ENCODE data around the gene TNS3. TPM values are rescaled to one million over a fixed set of nuclear protein-coding genes. Genes with fewer than 3 reads are reported as not detected.

TNS3 gene
- total RNA-seq, 1 donor from 2014 or later: 426 TPM

DNA sequence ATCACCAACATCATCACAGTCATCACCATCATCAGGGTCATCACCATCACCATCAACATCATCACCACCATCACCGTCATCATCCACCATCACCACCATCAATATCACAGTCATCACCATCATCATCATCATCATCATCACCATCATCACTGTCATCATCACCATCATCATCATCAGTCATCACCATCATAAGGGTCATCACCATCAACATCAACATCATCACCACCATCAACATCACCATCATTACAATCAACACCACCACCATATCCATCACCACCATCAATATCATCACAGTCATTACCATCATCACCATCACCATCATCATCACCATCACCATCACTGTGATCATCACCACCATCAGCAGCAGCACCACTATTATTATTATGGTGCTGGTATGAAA is 218.9 kb downstream of the TNS3 start:
- H3K36me3 Mint-ChIP-seq (ENCODE audit: low read depth): peaks cover 20% of the 10 kb centered on the region
- no peak for DNase-seq (ENCODE audit: low spot score)
- TF ChIP-seq, protein P1, sequence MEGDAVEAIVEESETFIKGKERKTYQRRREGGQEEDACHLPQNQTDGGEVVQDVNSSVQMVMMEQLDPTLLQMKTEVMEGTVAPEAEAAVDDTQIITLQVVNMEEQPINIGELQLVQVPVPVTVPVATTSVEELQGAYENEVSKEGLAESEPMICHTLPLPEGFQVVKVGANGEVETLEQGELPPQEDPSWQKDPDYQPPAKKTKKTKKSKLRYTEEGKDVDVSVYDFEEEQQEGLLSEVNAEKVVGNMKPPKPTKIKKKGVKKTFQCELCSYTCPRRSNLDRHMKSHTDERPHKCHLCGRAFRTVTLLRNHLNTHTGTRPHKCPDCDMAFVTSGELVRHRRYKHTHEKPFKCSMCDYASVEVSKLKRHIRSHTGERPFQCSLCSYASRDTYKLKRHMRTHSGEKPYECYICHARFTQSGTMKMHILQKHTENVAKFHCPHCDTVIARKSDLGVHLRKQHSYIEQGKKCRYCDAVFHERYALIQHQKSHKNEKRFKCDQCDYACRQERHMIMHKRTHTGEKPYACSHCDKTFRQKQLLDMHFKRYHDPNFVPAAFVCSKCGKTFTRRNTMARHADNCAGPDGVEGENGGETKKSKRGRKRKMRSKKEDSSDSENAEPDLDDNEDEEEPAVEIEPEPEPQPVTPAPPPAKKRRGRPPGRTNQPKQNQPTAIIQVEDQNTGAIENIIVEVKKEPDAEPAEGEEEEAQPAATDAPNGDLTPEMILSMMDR (IDR thresholded peaks at IDR 0.05): no peak
- no peak overlapping the region for H3K27ac Mint-ChIP-seq (ENCODE audit: unreplicated experiment)
- no peaks in the 10 kb centered on the region for H3K27me3 Mint-ChIP-seq (ENCODE audit: low read depth)
- H3K4me1 Mint-ChIP-seq (ENCODE audit: low read depth): peaks cover 26% of the 10 kb centered on the region
- no peak overlapping the region for H3K4me3 Mint-ChIP-seq (ENCODE audit: unreplicated experiment)
- no peaks in the 10 kb centered on the region for H3K9me3 Mint-ChIP-seq (ENCODE audit: low read depth)

DNA sequence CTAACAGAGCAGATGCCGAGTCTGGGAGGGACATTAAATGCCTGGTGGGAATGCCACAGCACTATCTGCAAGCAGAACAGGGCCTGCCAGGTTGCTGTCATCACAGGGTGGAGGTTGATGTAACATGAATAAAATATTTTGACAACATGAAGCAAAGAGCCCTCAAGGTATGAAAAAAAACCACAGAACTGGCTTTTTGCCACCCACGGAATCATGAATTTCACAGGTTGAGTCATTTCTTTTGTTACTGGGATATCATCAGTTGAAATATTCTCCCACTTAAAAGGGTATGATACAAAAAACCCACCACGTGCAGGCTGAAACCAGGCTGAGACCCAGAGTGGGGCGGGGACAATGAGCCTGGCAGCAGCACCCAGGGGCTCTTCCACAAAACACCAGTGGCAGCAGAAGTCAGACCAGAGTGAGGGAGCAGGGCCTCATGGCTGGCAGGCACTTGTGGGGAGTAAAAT is 220.1 kb downstream of the TNS3 start:
- Mint-ChIP-seq H3K27ac (ENCODE audit: unreplicated experiment) (no peak overlapping the region), H3K36me3 (ENCODE audit: low read depth) (peaks cover 12% of the 10 kb centered on the region), H3K4me3 (ENCODE audit: unreplicated experiment) (no peak overlapping the region), H3K4me1 (ENCODE audit: low read depth) (peaks cover 21% of the 10 kb centered on the region), H3K9me3 (ENCODE audit: low read depth) (no peaks in the 10 kb centered on the region), H3K27me3 (ENCODE audit: low read depth) (no peaks in the 10 kb centered on the region)
- no peak for DNase-seq (ENCODE audit: low spot score)
- TF ChIP-seq, protein P1 (IDR thresholded peaks at IDR 0.05): no peak

DNA sequence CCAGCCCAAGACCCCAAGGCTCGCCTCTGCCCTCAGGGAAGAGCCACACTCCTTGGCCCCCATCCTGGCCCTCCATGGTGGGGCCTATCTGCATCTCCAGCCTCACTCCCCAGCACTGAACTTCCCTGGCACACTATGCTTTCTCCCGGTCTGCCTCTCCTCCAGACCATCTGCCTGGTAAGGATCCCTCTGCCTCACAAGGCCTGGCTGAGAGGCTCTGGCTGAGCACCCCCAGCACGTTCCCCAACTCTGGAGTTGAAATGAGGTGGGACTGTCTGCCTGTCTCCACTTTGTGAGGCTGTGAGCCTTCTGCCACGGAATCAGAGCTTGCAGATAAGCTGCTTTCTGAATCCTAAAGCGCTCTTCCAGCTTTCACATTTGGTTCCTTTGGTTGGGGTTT is 220.7 kb downstream of the TNS3 start:
- DNase-seq (ENCODE audit: low spot score): no peak
- peaks cover 12% of the 10 kb centered on the region for H3K36me3 Mint-ChIP-seq (ENCODE audit: low read depth)
- TF ChIP-seq, protein P1 (IDR thresholded peaks at IDR 0.05): no peak

DNA sequence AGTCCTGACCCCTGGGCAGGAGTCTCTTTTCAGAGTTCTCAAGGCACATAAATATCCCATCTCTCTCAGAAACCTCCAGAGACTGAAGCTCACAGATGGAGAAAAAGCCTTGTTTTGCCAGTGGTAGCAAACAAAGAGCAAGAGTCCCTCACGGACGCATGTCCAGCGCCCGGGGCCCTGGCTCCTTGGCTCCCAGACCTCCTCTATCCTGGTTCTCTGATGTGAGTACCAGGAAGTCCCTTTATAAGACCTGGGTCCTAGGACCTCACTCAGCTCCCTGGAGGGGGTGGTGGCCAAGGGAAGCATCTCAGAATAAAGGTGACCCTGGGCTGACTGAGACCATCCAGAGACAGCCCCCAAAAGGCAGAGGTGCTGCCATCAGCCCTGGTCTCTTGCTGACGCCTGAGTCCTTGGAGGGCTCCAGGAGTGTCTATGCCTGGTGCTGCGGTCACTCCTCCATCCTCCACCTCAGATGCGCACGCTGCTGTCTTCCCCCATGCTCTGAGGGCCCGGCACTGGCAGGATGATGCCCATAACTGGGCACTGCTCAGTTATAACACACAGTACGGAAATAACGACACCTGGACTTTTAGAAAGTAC is 221.5 kb downstream of the TNS3 start:
- TF ChIP-seq, protein P1 (IDR thresholded peaks at IDR 0.05): no peak
- peaks cover 11% of the 10 kb centered on the region for H3K36me3 Mint-ChIP-seq (ENCODE audit: low read depth)
- no peak for DNase-seq (ENCODE audit: low spot score)
- peak overlapping the region; percentile 79 for H3K27ac Mint-ChIP-seq (ENCODE audit: unreplicated experiment)
- H3K4me1 Mint-ChIP-seq (ENCODE audit: low read depth): peaks cover 25% of the 10 kb centered on the region
- no peak overlapping the region for H3K4me3 Mint-ChIP-seq (ENCODE audit: unreplicated experiment)
- H3K9me3 Mint-ChIP-seq (ENCODE audit: low read depth): no peaks in the 10 kb centered on the region
- no peaks in the 10 kb centered on the region for H3K27me3 Mint-ChIP-seq (ENCODE audit: low read depth)

More for the DNA sequence above, 220.7 kb downstream of the TNS3 start:
- Mint-ChIP-seq H3K27ac (ENCODE audit: unreplicated experiment) (no peak overlapping the region), H3K4me3 (ENCODE audit: unreplicated experiment) (no peak overlapping the region), H3K4me1 (ENCODE audit: low read depth) (peaks cover 23% of the 10 kb centered on the region), H3K9me3 (ENCODE audit: low read depth) (no peaks in the 10 kb centered on the region), H3K27me3 (ENCODE audit: low read depth) (no peaks in the 10 kb centered on the region)

DNA sequence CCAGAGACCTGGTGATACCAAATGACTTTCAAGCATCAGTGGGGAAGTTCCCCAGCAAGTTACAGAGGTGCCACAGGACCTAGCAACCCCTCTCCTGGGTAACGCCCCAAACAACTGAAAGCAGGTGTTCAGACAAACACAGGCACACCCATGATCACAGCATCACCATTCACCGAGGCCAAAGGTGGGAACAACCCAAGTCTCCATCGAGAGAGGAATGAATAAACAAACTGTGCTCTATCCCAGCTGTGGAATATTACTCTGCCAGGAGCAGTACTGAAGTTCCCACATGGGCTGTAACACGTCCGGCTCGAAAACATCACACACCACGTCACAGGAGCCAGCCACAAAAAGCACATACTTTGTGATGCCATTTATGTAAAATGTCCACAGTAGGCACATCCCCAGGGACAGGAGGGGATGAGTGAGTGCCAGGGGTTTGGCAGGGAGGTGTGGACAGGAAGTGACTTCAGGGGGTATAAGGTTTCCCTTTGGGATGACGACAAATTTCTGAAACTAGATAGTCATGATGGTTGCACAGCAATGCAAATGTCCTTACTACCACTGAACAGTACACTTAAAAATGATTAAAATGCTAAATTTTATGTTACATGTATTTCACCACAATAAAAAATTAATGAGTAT is 222.8 kb downstream of the TNS3 start:
- no peaks in the 10 kb centered on the region for H3K27me3 Mint-ChIP-seq (ENCODE audit: low read depth)
- H3K4me1 Mint-ChIP-seq (ENCODE audit: low read depth): peaks cover 25% of the 10 kb centered on the region
- H3K36me3 Mint-ChIP-seq (ENCODE audit: low read depth): peaks cover 10% of the 10 kb centered on the region
- H3K4me3 Mint-ChIP-seq (ENCODE audit: unreplicated experiment): no peak overlapping the region
- no peak for DNase-seq (ENCODE audit: low spot score)
- TF ChIP-seq, protein P1 (IDR thresholded peaks at IDR 0.05): no peak
- H3K9me3 Mint-ChIP-seq (ENCODE audit: low read depth): no peaks in the 10 kb centered on the region
- peak overlapping the region; percentile 81 for H3K27ac Mint-ChIP-seq (ENCODE audit: unreplicated experiment)

Data from chondrocyte (in vitro differentiated cells).